Measurements from ENCODE around the gene CXCR6.

The CXCR6 gene

DNA sequence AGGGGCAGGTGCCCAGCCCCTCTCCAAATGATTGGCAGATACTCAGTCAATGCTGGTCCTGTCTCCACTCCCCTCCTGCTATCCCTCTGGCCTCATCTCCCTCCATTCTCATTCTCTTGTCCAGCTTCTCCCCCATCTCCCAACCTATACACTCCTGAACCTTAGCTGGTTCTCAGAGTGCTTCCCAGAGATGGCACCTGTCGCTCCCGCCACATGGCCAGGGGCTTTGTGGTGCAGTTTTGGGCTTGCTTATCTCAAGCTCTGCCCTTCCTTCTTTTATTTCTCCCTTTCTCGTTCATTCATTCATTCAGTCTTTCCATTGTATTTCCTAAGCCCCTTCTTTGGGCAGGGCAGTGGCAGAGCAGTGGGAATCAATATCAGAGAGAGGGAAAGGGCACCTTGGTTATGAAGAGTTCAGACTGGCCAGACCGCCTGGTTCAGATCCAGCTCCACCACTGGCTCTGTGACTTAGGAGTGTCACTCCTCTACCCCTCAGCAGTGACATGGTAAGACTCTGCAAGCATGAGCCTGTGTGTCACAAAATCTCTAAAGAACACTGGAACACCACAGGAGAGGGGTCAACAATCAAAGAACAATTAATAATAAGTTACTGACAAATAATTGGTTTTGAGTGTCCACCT is 20.2 kb upstream of the CXCR6 start:
- no peak for DNase-seq (ENCODE audit: low read depth)

DNA sequence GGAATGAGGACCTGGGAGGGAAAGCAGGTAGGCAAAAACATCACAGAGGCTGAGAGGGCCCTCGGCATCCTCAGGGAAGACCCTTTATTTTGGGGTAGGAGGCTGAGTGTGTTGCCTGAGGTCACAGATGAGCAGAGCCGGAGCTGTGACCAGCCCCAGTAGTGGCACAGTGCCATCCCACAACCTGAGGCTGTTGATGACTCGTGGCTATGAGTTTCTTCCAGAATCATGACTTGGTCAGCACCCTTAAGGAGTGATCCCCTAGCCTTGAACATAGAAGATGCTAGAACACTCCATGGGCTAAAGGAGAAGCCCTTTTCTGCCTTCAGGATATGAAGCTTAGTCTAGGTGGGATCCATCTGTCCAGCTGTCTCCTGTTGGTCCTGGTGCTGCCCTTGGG is 19.5 kb upstream of the CXCR6 start:
- no peak for DNase-seq (ENCODE audit: low read depth)

DNA sequence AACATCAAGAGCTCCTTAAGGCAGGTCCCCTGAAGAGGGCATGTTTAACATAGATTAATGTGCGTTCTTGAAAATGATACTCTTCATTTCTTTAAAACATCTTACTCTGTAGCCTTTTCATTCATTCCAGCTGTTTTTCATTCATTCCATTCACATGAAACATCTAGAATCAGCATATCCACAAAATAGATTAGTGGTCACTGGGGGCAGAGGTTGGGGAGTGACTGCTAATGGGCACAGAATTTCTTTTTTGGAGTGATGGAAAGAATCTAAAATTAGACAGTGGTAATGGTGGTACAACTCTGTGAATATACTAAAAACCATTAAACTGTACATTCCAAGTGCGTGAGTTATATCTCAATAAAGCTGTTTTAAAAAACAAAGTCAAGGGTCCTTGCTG is 15.4 kb upstream of the CXCR6 start:
- no peak for DNase-seq (ENCODE audit: low read depth)

DNA sequence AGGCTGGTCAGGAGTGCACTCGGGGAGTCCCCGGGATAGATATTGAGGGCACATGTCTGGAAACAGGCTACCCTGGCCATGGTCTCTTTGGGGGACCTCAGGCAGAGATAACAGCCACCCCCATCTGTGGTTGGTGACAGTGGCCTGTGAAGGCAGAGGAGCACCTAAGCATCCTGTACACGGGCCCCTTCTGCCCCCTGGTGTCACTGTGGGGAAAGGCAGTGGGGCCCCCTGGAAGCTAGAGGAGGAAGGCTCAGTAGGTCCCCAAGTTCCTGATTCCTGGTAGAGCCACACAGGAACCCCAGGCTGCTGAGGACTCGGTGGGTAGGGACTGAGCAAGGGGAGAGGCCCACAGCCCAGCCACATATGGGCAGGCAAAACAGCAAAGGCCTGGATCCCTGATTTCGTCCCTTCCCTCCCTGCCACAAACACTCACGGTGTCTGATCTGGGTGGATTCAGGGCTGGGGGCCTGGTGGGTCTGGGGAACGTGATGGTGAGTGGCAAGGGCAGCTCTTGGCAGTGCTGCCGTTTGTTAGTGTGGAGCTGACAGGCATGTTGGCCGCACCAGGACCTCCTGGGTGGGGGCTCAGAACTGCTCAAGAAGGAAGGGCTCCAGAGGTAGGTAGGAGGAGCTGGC is 14.1 kb upstream of the CXCR6 start:
- peak; percentile 40 for DNase-seq (ENCODE audit: low read depth)

DNA sequence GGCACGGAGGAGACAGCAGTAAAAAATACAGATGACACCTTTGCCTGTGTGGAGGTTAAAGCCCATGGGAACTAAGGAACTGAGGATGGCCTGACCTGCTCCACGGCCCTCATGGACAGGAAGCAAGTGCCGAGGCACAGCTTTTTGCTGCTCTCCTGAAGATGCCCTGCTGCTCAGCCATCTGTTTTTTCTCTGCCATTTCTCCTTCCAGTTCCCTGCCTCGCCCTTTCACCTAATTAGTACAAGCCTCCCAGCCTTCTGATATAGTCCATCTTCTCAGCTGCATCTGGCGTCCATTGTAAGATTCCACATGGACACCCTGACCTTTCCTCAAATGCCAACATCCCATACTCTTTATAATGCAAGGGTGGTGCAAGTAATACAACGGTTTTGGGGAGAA is 11.8 kb upstream of the CXCR6 start:
- DNase-seq (ENCODE audit: low read depth) = no peak

DNA sequence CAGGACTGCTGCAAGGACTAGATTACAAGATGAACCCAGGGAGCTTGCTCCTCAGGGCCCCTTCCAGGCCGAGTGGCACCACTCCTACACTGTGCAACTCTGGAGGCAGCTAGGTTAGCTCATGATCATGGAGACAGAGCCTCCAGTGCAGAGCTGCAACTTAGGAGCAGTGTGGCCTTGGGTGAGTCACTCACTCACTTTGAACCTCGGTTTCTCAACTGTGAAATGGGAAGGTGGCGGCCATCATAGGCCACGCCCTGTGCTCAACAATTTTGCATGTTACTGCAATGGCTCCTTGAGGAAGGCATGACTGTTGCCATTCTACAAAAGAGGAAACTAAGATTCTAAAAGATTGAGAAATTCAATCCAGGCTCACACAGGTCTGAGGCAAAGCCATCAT is 11.2 kb upstream of the CXCR6 start:
- DNase-seq (ENCODE audit: low read depth) = no peak

DNA sequence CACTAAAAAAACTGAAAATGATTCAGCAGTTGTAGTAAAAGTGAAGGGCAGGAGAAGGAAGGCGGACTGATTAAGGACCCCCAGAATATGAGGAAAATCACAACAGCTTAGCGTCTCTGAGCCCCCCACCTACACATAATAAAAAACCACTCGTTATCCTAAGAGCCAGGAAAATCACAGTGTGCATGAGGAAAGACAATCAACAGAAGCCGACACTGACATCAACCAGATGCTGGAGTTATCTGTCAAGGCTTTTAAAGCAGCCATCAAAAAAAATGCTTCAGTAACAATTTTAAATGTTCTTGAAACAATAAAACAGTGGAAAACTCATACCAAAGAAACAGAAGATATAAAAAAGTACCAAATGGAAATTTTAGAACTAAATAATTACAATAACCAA is 9.7 kb upstream of the CXCR6 start:
- no peak for DNase-seq (ENCODE audit: low read depth)

DNA sequence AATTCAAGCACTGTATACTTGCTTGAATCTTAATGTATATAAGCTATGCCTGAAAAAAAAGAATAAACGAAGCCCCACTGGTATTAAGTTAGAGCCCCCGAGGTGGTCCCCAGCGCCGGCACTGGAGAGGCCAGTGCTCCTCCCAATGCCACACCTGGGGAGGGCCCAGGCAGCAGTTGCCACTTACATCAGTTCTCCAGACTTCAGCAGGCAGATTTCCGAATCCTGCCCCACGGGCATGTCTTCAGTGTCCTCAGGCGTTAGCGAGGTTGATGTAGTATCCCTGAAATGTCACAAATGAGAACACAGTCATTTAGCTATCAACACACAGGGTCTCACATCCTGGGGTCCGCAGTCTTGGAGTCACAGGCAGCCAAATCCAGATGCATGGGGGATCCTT is 7.0 kb upstream of the CXCR6 start:
- no peak for DNase-seq (ENCODE audit: low read depth)

DNA sequence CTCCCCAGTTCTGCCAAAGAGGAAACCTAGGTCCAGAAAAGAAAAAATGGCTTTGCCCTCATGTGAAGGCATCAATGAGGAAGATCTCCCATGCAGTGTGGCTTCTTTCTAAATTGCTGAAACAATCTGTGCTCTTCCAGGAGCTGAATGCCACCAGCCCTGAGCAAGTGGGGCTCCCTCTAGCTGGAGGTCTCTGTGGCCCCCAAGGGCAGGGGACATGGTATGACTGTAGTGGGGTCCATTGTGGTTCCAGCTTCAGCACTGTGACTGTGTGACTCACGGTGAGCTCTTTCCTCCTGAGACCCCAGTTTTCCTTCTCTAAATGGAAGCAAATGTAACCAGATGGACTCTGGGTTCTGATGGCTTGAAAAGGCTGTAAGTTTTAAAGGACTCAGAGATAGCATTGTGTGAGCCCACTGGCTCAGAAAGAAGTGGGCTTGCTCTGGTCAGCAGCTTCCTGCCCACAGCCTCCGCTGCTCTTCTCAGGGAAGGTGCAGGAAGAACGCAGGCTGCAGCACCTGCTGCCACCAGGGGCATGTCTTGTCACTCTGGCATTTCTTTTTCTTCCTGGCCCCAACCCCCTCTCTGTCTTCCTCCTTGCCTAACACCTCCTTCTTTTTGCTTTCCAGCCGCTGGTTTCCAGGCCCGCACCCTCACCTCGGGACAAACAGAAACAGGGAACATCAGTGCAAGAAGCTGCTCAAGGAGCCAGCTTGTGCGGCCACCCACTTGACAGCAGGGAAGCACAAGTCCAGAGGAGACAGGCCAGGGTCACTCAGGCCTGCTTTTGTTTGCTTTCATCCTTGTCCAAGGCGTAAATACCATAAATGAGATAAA is 5.8 kb upstream of the CXCR6 start:
- no peak for DNase-seq (ENCODE audit: low read depth)

DNA sequence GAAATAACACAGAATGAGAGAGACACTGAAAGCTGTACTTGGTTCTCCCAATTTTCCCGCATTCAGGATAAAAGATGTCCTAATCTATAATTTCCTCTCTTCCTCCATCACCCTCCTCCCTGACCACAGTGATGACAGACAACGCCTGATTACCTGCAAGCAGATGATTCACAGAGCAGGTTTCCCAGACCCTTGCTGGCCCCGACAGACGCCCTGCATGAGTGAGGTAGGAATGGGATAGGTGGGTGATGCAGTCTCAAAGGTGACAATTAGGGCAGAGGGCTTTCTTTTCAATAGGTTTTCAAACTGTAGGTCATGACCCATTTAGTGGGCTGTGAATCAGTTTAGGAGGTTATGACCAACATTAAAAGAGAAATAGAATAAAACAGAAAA is 5.2 kb upstream of the CXCR6 start:
- DNase-seq (ENCODE audit: low read depth) = no peak

DNA sequence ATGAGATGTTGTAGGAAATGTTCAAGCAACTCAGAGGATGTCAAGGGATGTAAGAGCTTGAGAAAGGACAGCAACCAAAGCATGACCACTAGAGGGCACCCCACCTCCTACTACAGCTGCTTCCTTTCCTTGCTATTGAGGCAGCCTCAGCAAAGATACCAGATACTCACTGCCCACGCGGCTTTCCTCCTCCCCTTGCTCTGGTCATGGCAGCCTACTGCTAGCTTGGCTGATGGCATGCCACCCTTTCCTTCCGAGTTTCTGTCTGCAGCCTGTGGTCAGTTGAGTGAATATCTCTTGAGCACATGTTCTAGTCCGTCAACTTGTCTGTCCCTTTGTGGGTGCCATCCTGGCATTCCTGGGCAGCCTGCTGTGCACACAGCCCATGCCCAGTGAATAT is 4.4 kb upstream of the CXCR6 start:
- DNase-seq (ENCODE audit: low read depth) = peak; percentile 83

DNA sequence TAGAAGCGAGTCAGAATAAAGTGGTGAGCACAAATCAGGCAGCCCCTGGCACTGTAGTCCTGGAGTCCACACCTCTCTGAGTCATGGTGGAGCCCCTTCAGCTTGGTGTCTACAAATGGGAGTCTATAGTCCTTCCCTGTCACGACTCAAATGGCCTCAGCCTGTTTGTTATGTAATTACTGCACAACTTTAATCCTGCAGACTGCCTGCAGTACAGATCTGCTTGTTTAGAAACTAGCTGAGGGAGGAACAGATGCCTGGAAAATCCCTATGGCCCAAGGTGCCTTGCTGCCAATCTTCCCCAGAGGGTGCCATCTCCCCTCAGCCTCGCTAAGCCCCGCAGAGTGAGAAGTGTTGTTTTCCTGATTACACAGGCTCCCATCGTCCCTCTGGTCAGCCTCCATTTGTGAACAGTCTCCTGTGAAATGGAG is 3.9 kb upstream of the CXCR6 start:
- no peak for DNase-seq (ENCODE audit: low read depth)

DNA sequence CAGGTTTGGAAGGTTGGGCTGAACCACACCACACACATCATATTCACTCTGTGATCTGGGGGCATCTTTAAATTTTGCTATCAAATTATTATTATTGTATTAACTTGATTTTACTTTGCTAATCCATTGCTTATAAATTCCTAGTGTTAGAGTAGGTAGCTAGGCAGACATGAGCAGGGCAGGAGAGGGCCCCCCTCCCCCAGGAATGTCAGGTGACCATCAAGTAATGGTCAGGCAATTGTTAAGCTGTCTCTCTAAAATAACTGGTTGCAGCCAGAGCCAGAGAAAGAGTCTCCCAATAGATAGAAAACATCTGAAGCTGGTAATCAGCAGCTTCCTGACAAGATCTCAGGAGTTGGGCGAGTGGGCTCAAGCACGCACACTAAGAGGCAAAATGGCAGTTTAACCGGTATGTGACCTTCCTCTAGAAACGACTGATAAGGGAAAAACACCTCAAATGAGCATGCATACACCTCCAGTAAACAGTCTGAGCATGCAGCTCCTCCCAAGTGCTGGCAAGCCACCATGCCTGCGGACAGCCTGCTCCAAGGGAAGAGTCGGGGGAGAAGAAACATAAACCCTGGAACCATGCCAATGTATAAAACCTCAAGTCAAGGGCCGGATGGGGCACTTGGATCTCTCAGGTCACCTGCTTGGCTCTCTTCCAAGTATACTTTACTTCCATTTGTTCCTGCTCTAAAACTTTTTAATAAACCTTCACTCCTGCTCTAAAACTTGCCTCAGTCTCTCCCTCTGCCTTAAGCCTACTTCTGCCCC is 3.1 kb upstream of the CXCR6 start:
- DNase-seq (ENCODE audit: low read depth) = no peak

DNA sequence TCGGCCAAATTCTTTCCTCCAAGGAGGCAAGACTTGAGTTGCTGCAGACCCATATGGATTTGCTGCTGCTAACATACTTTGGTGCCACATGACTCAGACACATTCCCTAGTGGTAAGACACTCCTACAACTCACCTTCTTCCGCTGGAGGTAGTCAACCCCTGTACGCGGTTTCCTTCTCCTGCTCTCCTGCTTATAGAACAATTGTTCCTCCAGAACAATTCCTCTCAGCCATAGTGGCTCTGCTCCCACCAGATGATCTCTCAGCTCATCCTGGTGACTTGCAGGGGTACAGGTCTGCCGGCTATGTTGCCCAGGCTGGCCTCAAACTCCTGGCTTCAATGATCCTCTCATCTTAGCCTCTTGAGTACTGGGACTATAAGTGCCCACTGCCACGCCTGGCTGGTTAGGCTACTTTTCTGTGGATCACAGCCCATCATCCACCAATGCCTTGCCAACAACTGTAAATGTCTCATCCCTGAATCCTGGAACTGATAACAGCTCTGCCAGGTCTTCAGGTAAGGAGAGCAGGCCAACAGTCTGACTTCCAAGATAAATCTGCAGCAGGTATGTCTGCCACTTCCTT is 2.4 kb upstream of the CXCR6 start:
- DNase-seq (ENCODE audit: low read depth) = no peak

DNA sequence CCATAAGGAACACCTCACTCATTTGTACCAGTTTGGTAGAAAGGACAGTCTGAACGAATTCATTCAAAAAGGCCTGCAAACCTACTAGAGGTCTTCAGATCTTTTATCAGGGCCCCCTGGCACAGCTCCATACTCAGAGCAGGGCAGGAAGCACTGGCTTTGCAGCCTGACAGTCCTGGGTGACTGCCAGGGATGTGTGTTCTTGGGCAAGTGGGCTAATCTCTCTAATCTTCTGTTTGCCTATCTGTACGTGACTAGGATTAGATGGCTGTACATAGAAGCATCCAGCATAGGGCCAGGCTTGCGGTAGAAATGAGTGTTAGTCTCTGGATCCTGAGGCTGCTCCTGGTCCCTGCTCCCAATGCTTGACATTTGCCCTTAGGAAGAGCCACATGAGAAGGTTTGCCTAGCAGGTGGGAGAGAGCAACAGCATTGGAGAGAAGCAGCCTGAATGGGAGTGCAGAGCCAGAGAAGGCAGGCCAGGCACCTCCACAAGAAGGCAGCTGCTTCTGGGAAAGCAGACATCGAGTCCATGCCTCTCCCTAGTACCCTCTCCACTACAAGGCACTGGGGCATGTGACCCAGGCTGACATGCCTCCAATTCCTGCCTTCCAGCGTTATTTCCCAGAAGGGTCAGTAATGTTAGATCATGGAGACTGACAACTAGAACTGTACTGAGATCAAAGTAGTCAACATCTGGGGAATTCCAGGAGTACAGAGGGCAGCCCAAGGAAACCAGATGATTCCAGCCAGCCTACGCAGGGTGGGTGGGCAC is 1.0 kb upstream of the CXCR6 start:
- DNase-seq (ENCODE audit: low read depth) = no peak

DNA sequence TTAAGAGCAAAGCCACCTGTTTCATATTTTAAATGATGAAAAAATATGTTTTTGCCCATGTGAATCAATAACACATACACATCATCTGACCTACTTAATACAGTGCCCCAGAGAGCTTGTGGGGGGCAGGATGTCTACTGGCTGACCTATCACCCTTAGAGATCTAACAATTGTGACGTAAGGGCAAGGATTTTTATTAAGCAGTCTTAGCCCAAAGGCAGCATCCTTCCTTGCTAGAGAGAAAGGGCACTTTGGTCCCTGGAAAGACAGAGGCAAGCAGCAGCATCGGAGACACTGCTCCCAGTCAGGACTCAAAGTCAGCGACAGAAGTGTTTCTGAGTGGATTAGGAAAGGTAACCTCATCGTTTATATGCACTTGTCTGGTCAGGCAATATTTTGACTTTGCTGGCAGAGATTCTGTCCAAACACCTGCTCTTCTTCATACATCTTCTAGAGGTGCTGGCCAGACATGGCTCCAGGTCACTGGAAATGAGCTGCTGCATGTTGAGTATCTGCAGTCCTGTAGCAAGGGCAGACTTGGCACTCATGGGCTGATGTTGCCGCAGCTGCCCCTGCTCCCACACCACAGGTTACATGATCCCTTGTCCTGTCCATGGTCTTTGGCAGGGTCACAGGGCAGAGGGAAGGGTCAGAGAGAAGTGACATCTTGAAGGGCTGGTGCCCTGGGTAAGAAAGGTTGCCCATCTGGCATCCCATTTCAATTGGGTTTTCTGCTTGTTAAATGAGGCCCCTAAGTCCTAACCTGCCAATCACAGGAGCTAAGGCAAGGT is 1.8 kb downstream of the CXCR6 start:
- no peak for DNase-seq (ENCODE audit: low read depth)

DNA sequence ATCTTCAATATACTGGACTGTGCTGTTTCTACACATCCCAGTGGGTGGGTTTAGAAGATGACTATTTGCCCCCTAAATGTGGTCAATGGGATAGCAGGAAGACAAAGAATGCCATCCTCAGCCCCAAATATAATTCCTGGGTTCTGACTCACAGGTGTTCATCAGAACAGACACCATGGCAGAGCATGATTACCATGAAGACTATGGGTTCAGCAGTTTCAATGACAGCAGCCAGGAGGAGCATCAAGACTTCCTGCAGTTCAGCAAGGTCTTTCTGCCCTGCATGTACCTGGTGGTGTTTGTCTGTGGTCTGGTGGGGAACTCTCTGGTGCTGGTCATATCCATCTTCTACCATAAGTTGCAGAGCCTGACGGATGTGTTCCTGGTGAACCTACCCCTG is 3.0 kb downstream of the CXCR6 start:
- no peak for DNase-seq (ENCODE audit: low read depth)

DNA sequence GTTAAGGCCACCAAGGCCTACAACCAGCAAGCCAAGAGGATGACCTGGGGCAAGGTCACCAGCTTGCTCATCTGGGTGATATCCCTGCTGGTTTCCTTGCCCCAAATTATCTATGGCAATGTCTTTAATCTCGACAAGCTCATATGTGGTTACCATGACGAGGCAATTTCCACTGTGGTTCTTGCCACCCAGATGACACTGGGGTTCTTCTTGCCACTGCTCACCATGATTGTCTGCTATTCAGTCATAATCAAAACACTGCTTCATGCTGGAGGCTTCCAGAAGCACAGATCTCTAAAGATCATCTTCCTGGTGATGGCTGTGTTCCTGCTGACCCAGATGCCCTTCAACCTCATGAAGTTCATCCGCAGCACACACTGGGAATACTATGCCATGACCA is 3.6 kb downstream of the CXCR6 start:
- DNase-seq (ENCODE audit: low read depth) = no peak

DNA sequence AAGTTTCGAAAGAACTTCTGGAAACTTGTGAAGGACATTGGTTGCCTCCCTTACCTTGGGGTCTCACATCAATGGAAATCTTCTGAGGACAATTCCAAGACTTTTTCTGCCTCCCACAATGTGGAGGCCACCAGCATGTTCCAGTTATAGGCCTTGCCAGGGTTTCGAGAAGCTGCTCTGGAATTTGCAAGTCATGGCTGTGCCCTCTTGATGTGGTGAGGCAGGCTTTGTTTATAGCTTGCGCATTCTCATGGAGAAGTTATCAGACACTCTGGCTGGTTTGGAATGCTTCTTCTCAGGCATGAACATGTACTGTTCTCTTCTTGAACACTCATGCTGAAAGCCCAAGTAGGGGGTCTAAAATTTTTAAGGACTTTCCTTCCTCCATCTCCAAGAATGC is 4.1 kb downstream of the CXCR6 start:
- DNase-seq (ENCODE audit: low read depth) = no peak

DNA sequence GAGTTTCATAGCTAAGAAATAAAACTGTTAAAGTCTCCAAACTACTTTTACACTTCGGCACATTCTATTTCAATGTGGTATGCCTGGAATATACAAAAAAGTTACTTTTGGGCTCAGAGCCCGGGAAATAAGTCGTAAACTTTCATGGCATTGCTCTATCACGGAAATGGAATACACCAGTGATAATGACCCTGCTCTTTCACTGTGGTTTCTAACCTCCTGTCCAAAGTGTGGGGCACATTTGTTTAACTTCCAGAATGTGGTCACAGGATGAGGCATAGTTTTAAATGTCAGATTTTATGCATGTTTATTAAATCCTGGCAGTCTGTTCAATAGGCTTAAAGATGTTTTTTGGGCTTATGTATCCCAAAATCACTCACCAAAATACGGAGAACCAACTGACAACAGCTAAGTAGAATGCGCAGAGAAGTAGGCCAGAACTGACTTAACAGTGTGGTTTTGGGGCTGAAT is 5.1 kb downstream of the CXCR6 start:
- DNase-seq (ENCODE audit: low read depth) = no peak

DNA sequence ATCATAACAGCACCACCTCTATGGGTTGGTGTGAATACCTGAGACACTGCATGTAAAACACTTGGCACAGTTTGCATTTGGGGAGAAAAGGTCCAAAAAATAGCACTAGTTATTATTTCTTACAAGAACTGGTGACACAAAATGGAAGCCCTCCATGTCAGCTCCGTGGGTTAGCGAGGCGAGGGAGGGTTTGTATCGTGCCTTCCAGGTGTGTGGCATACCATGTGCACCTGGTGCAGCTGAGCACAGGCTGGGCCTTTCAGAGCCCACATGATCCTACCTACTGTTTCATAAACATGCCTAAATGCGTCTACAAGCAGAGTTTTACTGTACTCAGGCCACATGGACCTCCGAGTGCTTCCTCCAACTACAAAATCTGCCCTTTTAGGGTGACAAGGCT is 5.6 kb downstream of the CXCR6 start:
- no peak for DNase-seq (ENCODE audit: low read depth)

All from stimulated activated CD4-positive, alpha-beta T cell treated with anti-CD3 and anti-CD28 coated beads, Interleukin-2, amount 100 ng/mL, for 4 hours (primary cell).